ENCODE data around the gene REXO1. TPM values are rescaled to one million over a fixed set of nuclear protein-coding genes. Genes with fewer than 3 reads are reported as not detected.

REXO1 gene
- total RNA-seq, 4 donors from 2014 or later, result 36.0 to 95.0 (median 56.3) TPM

- intact Hi-C loops (cut with DNase I; ENCODE audit: low total_unique reads), result no loop called here
- Histone ChIP-seq H3K27me3 (no peaks in the 10 kb centered on the region), H3K4me3 (peak overlapping the region; percentile 8 to 55 (median 40)), H3K4me1 (peaks cover 65 to 96% (median 92%) of the 10 kb centered on the region in 4 donors), H3K9me3 (no peaks in the 10 kb centered on the region), H3K36me3 (no peaks in the 10 kb centered on the region), H3K27ac (peak overlapping the region; percentile 91 to 96 (median 93))
- no peak for DNase-seq
- TF ChIP-seq POLR2AphosphoS5 (IDR thresholded peaks at IDR 0.05) (no peak), CTCF (IDR thresholded peaks at IDR 0.05) (no peak), EP300 (IDR thresholded peaks at IDR 0.05; ENCODE audit: low read depth) (no peak), POLR2A (IDR thresholded peaks at IDR 0.05) (no peak)
- in situ Hi-C loops (cut with MboI; ENCODE audit: low pct_ligation_motif_present in 1 of 4, low pct_unique_long_range_greater_than_20kb in 1 of 4, low sequenced_read_pairs in 3 of 4), result no loop called here
- 18% methylated on average over 5 of the region's 6 CpGs; no CpG with 5 or more reads in 1 of the 2 donors for WGBS, 2 donors (ENCODE audit: low coverage in 1 of 2)
Measured at GRCh38 chr19:1856345-1856697, 8.0 kb upstream of the REXO1 start.

GRCh38 chr19:1855828-1856255, 7.6 kb upstream of the REXO1 start:
- Histone ChIP-seq H3K4me3 (peak overlapping the region in 3 of 4 donors; percentile 31 to 55 (median 49)), H3K4me1 (peaks cover 64 to 92% (median 88%) of the 10 kb centered on the region in 4 donors), H3K27ac (peak overlapping the region; percentile 91 to 96 (median 93)), H3K36me3 (no peaks in the 10 kb centered on the region), H3K9me3 (no peaks in the 10 kb centered on the region), H3K27me3 (no peaks in the 10 kb centered on the region)
- in situ Hi-C loops (cut with MboI; ENCODE audit: low pct_ligation_motif_present in 1 of 4, low pct_unique_long_range_greater_than_20kb in 1 of 4, low sequenced_read_pairs in 3 of 4), result no loop called here
- TF ChIP-seq EP300 (IDR thresholded peaks at IDR 0.05; ENCODE audit: low read depth) (no peak), CTCF (IDR thresholded peaks at IDR 0.05) (peak in 1 of 5 experiments; percentile 9)
- DNase-seq, result no peak
- 5% methylated on average over 10 of the region's 13 CpGs; no CpG with 5 or more reads in 1 of the 2 donors for WGBS, 2 donors (ENCODE audit: low coverage in 1 of 2)
- intact Hi-C loops (cut with DNase I; ENCODE audit: low total_unique reads), result no loop called here

- no peaks in the 10 kb centered on the region for H3K9me3 ChIP-seq
- WGBS, 2 donors (ENCODE audit: low coverage in 1 of 2), result 11% methylated on average over 30 of the region's 33 CpGs; no CpG with 5 or more reads in 1 of the 2 donors
- H3K27me3 ChIP-seq, result no peaks in the 10 kb centered on the region
- peak; percentile 96 for DNase-seq
- intact Hi-C loops (cut with DNase I; ENCODE audit: low total_unique reads), result no loop called here
- no peaks in the 10 kb centered on the region for H3K36me3 ChIP-seq
- H3K27ac ChIP-seq, result peak overlapping the region; percentile 91 to 96 (median 93)
- in situ Hi-C loops (cut with MboI; ENCODE audit: low pct_ligation_motif_present in 1 of 4, low pct_unique_long_range_greater_than_20kb in 1 of 4, low sequenced_read_pairs in 3 of 4), result no loop called here
- H3K4me3 ChIP-seq, result peak overlapping the region in 3 of 4 donors; percentile 31 to 55 (median 49)
- TF ChIP-seq EP300 (IDR thresholded peaks at IDR 0.05; ENCODE audit: low read depth) (no peak), POLR2AphosphoS5 (IDR thresholded peaks at IDR 0.05) (peak; percentile 93 to 96 (median 96)), POLR2A (IDR thresholded peaks at IDR 0.05) (peak; percentile 91), CTCF (IDR thresholded peaks at IDR 0.05) (peak in 1 of 5 experiments; percentile 9)
- H3K4me1 ChIP-seq, result peaks cover 58 to 86% (median 82%) of the 10 kb centered on the region in 4 donors
Measured at GRCh38 chr19:1855040-1855827, 7.0 kb upstream of the REXO1 start.

- peak; percentile 36 for DNase-seq
- WGBS, 2 donors (ENCODE audit: low coverage in 1 of 2), result 78% methylated on average over 37 of the region's 37 CpGs; no CpG with 5 or more reads in 1 of the 2 donors
- TF ChIP-seq POLR2A (IDR thresholded peaks at IDR 0.05), result no peak
- no peak for TF ChIP-seq POLR2AphosphoS5 (IDR thresholded peaks at IDR 0.05)
- no peak for TF ChIP-seq CTCF (IDR thresholded peaks at IDR 0.05)
- TF ChIP-seq EP300 (IDR thresholded peaks at IDR 0.05; ENCODE audit: low read depth), result no peak
- intact Hi-C loops (cut with DNase I; ENCODE audit: low total_unique reads), result no loop called here
- peak overlapping the region; percentile 91 to 96 (median 93) for H3K27ac ChIP-seq
- no peaks in the 10 kb centered on the region for H3K36me3 ChIP-seq
- in situ Hi-C loops (cut with MboI; ENCODE audit: low pct_ligation_motif_present in 1 of 4, low pct_unique_long_range_greater_than_20kb in 1 of 4, low sequenced_read_pairs in 3 of 4), result no loop called here
- H3K9me3 ChIP-seq, result no peaks in the 10 kb centered on the region
- peak overlapping the region in 1 of 4 donors; percentile 55 for H3K4me3 ChIP-seq
- H3K4me1 ChIP-seq, result peaks cover 52 to 79% (median 75%) of the 10 kb centered on the region in 4 donors
- no peaks in the 10 kb centered on the region for H3K27me3 ChIP-seq
Measured at GRCh38 chr19:1854542-1855039, 6.3 kb upstream of the REXO1 start.

Measured in transverse colon (tissue), 4 donors.